AG09309 (cell line): ENCODE measurements around the gene CDH4.

Experiments
- DNase-seq: peaks from one replicate; pipeline ENCODE4 v3.0.0-alpha.2; 2010; ENCODE audit warnings: low read depth
- H3K4me3 ChIP-seq: 2 replicates; pipeline ENCODE4 v1.5.1; 2011; ENCODE audit warnings: mild to moderate bottlenecking, low read depth, low read length, moderate library complexity; ENCODE audit not compliant: control insufficient read depth
- TF ChIP-seq, protein P1 (sequence below): IDR thresholded peaks from 2 replicates; pipeline ENCODE4 v1.5.1; 2011; ENCODE audit warnings: mild to moderate bottlenecking, low read depth, low read length, inconsistent platforms; ENCODE audit not compliant: insufficient read depth, control insufficient read depth; ENCODE audit errors: missing control alignments

The CDH4 gene

DNA sequence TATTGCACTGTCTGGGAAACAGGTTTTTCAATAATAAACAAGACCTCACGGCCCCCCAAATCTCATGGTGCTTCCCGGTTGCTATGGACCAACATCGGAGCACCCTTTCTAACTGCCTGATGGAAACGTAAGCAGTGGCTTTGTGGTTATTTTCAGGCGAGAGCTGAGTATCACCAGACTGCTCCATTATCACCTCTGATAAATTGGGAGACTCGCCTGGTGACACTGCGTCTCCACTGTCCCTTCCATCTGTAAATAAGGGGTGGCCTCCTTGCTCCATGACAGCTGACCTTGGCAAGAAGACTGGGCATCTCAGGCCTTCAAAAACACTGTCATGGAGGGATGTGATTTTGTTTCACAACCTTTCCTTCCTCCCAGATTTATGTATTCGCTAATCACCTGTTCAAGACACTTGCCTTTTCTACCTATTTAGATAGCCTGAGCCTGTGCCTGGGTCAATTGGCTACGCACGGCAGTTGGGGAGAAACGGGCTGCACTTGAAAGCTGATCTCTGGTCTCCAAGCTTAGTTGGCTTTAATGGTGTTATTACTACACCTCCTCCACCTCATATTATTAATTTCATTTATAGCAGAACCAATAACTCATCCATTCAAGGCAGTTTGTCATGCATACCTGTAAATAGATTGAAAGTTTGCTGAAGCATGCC lies 17.7 kb upstream of the CDH4 start:
- no peak overlapping the region for H3K4me3 ChIP-seq
- DNase-seq: no peak
- TF ChIP-seq, protein P1, sequence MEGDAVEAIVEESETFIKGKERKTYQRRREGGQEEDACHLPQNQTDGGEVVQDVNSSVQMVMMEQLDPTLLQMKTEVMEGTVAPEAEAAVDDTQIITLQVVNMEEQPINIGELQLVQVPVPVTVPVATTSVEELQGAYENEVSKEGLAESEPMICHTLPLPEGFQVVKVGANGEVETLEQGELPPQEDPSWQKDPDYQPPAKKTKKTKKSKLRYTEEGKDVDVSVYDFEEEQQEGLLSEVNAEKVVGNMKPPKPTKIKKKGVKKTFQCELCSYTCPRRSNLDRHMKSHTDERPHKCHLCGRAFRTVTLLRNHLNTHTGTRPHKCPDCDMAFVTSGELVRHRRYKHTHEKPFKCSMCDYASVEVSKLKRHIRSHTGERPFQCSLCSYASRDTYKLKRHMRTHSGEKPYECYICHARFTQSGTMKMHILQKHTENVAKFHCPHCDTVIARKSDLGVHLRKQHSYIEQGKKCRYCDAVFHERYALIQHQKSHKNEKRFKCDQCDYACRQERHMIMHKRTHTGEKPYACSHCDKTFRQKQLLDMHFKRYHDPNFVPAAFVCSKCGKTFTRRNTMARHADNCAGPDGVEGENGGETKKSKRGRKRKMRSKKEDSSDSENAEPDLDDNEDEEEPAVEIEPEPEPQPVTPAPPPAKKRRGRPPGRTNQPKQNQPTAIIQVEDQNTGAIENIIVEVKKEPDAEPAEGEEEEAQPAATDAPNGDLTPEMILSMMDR: no peak

DNA sequence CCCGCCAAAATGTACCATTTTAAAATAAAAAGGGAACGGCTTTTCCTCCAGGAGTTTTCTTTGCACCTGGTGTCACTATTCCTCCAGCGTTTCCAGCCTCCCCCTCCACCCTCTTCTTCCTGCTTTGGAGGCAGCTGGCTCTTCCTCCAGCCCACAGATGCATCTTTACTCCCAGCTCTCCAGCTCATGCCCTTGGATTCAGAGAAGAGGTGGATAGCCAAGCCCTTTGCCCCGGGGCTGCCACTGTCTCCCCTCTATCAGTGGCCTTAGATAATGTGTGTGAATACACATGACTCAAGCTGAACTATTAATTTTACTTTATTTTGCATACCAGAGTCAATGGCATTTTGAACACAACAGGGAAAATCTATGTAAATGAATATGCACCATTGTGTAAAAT lies 15.3 kb upstream of the CDH4 start:
- TF ChIP-seq, protein P1: no peak
- no peak for DNase-seq
- H3K4me3 ChIP-seq: no peak overlapping the region

- no peak overlapping the region for H3K4me3 ChIP-seq
- DNase-seq: no peak
- TF ChIP-seq, protein P1: no peak
Observed at GRCh38 chr20:61238813-61239212, 13.2 kb upstream of the CDH4 start.

DNA sequence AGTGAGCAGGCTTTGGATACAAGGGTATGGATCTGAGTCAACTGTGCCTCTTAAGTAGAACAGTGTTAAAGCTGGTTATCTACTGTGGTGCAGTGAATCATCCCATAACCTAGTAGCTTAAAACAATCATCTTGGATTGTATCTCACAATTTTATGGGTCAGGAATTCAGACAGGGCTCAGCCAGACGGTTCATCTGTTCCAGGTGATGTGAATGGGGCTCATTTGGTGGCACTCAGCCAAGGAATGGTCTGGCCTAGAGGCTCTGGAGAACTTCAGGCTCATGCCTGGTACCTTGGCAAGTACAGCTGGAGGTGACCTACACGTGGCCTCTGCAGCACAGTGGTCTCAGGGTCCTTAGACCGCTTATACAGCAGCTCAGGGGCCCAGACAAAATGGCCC lies 11.2 kb upstream of the CDH4 start:
- no peak for DNase-seq
- TF ChIP-seq, protein P1: no peak
- no peak overlapping the region for H3K4me3 ChIP-seq

DNA sequence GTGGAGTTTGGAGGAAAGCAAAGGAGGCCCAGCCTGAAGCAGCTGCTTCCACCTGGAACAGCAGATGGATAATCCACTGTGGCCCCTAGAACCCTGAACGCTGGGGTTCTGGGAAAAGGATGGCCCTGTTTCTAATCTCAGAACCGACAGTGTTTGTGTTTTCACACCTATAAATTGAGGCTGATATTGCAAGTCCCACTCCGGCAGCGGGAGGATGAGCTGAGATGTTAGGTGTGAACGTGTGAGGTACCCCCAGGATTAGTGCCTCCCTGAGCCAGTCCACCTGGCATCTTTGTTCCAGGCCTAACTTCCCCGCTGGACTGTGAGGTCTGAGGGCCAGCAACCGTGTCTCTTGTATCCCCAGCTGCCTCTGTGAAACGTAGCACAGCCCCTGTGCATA lies 7.8 kb upstream of the CDH4 start:
- TF ChIP-seq, protein P1: no peak
- DNase-seq: no peak
- H3K4me3 ChIP-seq: no peak overlapping the region

DNA sequence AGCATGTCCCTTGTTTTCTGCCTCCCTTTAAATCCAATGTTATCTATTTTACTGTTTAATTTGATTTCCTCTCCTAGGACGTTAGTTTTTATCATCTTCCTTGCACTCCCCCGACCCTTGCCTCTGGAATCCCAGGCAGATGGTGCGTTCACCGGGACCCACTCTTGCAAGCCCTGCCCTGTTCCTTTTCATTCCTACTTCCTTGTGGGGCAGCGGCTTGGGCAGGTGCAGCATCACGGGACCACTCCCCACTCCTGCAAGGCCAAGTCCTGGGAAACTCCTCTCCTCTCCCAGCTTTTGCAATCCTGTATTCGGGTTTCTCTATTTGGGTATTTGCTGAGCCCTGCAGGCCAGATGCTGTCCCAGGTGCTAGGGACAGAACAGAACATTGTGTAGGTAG lies 5.8 kb upstream of the CDH4 start:
- DNase-seq: no peak
- H3K4me3 ChIP-seq: no peak overlapping the region
- TF ChIP-seq, protein P1: no peak
